ENCODE measurements around the gene MAP3K21.

GRCh38 chr1:233326319-233326718 is 1.2 kb upstream of the MAP3K21 start:
- TF ChIP-seq CTCF (IDR thresholded peaks at IDR 0.05): no peak
- TF ChIP-seq EP300 (IDR thresholded peaks at IDR 0.05): no peak
